Measurements from ENCODE around the gene RPS25.
A peak's percentile ranks its signal among the peaks of the same experiment; 100 is the strongest.
"Not testable (repeated sequence)": the region's sequence is repeated elsewhere in the genome, so short reads cannot be mapped to it uniquely, and the experiment has no call there.

The RPS25 gene

DNA sequence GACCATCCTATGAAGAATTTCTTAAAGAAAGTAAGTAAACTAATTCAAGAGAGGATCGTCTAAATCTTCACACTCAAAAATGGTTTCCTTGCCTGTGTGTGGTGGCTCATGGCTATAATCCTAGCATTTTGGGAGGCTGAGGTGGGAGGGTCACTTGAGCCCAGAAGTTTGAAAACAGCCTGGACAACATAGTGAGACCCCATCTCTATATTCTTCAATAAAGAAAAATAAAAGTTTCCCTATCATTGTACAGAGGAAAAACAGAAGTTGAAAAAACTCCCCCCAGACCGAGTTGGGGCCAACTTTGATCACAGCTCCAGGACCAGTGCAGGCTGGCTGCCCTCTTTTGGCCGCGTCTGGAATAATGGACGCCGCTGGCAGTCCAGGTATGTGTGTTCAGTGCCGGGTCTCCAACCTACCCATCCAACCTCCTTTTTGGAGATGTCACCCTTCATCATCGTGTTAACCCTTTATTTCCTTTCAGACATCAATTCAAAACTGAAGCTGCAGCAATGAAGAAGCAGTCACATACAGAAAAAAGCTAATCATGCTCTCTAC, 3.0 kb downstream of the RPS25 start:
- peak overlapping the region; percentile 100 for H3K27ac Mint-ChIP-seq
- peaks cover 41% of the 10 kb centered on the region for H3K4me1 Mint-ChIP-seq (ENCODE audit: low read depth)
- H3K9me3 Mint-ChIP-seq, result no peaks in the 10 kb centered on the region
- DNase-seq, result no peak
- H3K36me3 Mint-ChIP-seq (ENCODE audit: low read depth), result peaks cover 97% of the 10 kb centered on the region
- peak overlapping the region; percentile 95 for H3K4me3 Mint-ChIP-seq
- no peaks in the 10 kb centered on the region for H3K27me3 Mint-ChIP-seq

- Mint-ChIP-seq H3K27me3 (no peaks in the 10 kb centered on the region), H3K4me3 (peak overlapping the region; percentile 12), H3K9me3 (no peaks in the 10 kb centered on the region), H3K4me1 (ENCODE audit: low read depth) (peaks cover 35% of the 10 kb centered on the region), H3K27ac (peak overlapping the region; percentile 100), H3K36me3 (ENCODE audit: low read depth) (peaks cover 97% of the 10 kb centered on the region)
- no peak for DNase-seq
These were observed 3.8 kb downstream of the RPS25 start for GRCh38 chr11:119014209-119014924.

GRCh38 chr11:119012629-119013170, 5.4 kb downstream of the RPS25 start:
- peaks cover 97% of the 10 kb centered on the region for H3K36me3 Mint-ChIP-seq (ENCODE audit: low read depth)
- H3K27ac Mint-ChIP-seq, result peak overlapping the region; percentile 63
- no peak overlapping the region for H3K4me3 Mint-ChIP-seq
- no peaks in the 10 kb centered on the region for H3K27me3 Mint-ChIP-seq
- no peak for DNase-seq
- peaks cover 35% of the 10 kb centered on the region for H3K4me1 Mint-ChIP-seq (ENCODE audit: low read depth)
- H3K9me3 Mint-ChIP-seq, result no peaks in the 10 kb centered on the region

- DNase-seq, result no peak
- Mint-ChIP-seq H3K4me3 (no peak overlapping the region), H3K9me3 (no peaks in the 10 kb centered on the region), H3K27me3 (no peaks in the 10 kb centered on the region), H3K36me3 (ENCODE audit: low read depth) (peaks cover 97% of the 10 kb centered on the region), H3K27ac (peak overlapping the region; percentile 83), H3K4me1 (ENCODE audit: low read depth) (peaks cover 38% of the 10 kb centered on the region)
These were observed 6.6 kb downstream of the RPS25 start for GRCh38 chr11:119011476-119012053.

- Mint-ChIP-seq H3K27me3 (no peaks in the 10 kb centered on the region), H3K9me3 (no peaks in the 10 kb centered on the region), H3K4me3 (no peak overlapping the region), H3K36me3 (ENCODE audit: low read depth) (peaks cover 86% of the 10 kb centered on the region), H3K4me1 (ENCODE audit: low read depth) (peaks cover 19% of the 10 kb centered on the region), H3K27ac (peak overlapping the region; percentile 31)
- DNase-seq, result no peak
These were observed 11.5 kb downstream of the RPS25 start for GRCh38 chr11:119006656-119007055.

DNA sequence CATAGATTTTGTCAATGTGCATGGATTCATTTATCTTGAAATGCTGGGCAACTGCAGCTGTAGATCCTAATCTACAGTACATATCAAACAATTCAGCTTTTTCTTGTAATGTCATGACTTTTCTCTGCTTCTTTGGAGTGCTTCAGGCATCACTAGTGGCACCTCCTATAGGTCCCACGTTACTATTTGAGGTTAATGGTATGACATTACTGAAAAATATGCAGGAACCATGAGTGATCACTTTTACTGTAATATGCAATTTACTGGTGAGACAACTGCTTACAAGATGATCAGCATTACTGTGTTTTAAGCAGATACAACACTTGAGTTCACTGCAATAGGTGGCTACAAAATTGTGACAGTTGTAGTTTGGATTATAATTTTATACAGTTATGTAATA, 17.2 kb downstream of the RPS25 start:
- Mint-ChIP-seq H3K36me3 (ENCODE audit: low read depth) (peaks cover 91% of the 10 kb centered on the region), H3K27me3 (no peaks in the 10 kb centered on the region), H3K9me3 (no peaks in the 10 kb centered on the region), H3K4me3 (peak overlapping the region; percentile 27), H3K4me1 (ENCODE audit: low read depth) (peaks cover 46% of the 10 kb centered on the region), H3K27ac (peak overlapping the region; percentile 76)
- DNase-seq, result no peak

- no peak for DNase-seq
- H3K27ac Mint-ChIP-seq, result peak overlapping the region; percentile 96
- peaks cover 41% of the 10 kb centered on the region for H3K4me1 Mint-ChIP-seq (ENCODE audit: low read depth)
- H3K9me3 Mint-ChIP-seq, result no peaks in the 10 kb centered on the region
- H3K27me3 Mint-ChIP-seq, result no peaks in the 10 kb centered on the region
- peak overlapping the region; percentile 100 for H3K4me3 Mint-ChIP-seq
- H3K36me3 Mint-ChIP-seq (ENCODE audit: low read depth), result peaks cover 81% of the 10 kb centered on the region
These were observed 19.3 kb downstream of the RPS25 start for GRCh38 chr11:118998822-118999221.

DNA sequence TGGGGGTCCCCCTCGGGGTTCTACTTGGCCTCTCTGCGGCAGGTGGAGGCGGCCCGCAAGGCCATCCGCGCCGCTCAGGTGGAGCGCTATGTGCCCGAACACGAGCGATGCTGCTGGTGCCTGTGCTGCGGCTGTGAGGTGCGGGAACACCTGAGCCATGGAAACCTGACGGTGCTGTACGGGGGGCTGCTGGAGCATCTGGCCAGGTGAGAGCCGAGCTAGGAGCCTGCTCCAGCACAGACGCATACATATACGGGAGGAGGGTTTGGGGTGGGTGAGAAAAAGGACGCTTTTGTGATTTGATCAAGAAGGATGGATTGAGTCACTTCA, 19.8 kb downstream of the RPS25 start:
- H3K27ac Mint-ChIP-seq, result peak overlapping the region; percentile 96
- no peak for DNase-seq
- H3K36me3 Mint-ChIP-seq (ENCODE audit: low read depth), result peaks cover 79% of the 10 kb centered on the region
- H3K4me3 Mint-ChIP-seq, result peak overlapping the region; percentile 100
- H3K9me3 Mint-ChIP-seq, result no peaks in the 10 kb centered on the region
- H3K27me3 Mint-ChIP-seq, result no peaks in the 10 kb centered on the region
- peaks cover 40% of the 10 kb centered on the region for H3K4me1 Mint-ChIP-seq (ENCODE audit: low read depth)

DNA sequence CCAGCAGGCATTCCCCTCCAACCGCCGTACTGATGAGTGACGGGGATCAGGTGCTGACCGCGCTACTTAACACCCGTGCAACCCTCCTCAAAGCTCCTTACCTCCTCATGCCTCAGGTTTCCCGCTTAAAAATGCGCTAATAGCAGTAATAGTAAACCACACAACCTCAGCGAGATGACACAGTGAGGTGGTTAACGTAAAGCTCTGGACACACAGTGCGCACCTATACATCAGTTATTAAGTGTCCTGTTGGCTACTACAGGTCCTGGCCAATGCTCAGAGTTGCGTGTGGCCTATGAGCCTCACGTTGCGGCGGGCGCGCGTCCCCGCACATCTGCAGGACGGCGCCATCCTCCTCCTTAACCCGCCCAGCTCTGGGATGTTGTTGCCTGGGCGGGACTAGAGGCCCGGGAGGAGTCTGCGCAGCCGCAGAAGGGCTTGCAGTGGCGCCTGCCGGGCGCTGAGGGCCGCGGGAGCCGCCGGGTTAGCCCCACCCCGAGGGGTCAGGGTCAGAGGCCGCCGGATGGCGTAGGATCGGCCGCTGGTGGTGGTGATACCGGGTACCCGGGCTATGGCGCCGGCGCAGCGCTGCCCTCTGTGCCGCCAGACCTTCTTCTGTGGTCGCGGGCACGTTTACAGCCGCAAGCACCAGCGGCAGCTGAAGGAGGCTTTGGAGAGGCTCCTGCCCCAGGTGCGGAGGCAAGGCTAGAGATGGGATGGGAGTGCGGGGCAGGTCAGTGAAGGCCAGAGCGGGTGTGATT, 20.3 kb downstream of the RPS25 start, which contains the start of gene CENATAC:
Gene CENATAC (plus strand): TSS at position 512 of the 761 bp plus-strand sequence. CDS start 60 bp downstream, at position 572.
- peak within 1 kb of the TSS; percentile 100 for H3K4me3 Mint-ChIP-seq
- H3K9me3 Mint-ChIP-seq, result no peaks in the 10 kb centered on the region
- H3K27me3 Mint-ChIP-seq, result no peaks in the 10 kb centered on the region
- peak within 1 kb of the TSS; percentile 96 for H3K27ac Mint-ChIP-seq
- DNase-seq, result peak; percentile 97
- peaks cover 77% of the 10 kb centered on the region for H3K36me3 Mint-ChIP-seq (ENCODE audit: low read depth)
- H3K4me1 Mint-ChIP-seq (ENCODE audit: low read depth), result peaks cover 37% of the 10 kb centered on the region

- peaks cover 69% of the 10 kb centered on the region for H3K36me3 Mint-ChIP-seq (ENCODE audit: low read depth)
- peak; percentile 53 for DNase-seq
- peak overlapping the region; percentile 96 for H3K27ac Mint-ChIP-seq
- H3K4me1 Mint-ChIP-seq (ENCODE audit: low read depth), result peaks cover 37% of the 10 kb centered on the region
- H3K9me3 Mint-ChIP-seq, result no peaks in the 10 kb centered on the region
- peak overlapping the region; percentile 100 for H3K4me3 Mint-ChIP-seq
- no peaks in the 10 kb centered on the region for H3K27me3 Mint-ChIP-seq
These were observed 21.1 kb downstream of the RPS25 start for GRCh38 chr11:118996926-118997626.

DNA sequence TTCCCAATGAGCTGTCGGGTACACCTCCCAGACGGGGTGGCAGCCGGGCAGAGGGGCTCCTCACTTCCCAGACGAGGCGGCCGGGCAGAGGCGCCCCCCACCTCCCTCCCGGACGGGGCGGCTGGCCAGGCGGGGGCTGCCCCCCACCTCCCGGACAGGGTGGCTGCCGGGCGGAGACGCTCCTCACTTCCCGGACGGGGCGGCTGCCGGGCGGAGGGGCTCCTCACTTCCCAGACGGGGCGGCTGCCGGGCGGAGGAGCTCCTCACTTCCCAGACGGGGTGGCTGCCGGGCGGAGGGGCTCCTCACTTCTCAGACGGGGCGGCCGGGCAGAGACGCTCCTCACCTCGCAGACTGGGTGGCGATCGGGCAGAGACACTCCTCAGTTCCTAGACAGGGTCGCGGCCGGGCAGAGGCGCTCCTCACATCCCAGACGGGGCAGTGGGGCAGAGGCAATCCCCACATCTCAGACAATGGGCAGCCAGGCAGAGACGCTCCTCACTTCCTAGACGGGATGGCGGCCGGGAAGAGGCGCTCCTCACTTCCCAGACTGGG, 26.6 kb downstream of the RPS25 start:
- not testable (repeated sequence) for H3K9me3 Mint-ChIP-seq; H3K4me1 Mint-ChIP-seq (ENCODE audit: low read depth); H3K4me3 Mint-ChIP-seq; H3K27ac Mint-ChIP-seq; DNase-seq; H3K27me3 Mint-ChIP-seq
- H3K36me3 Mint-ChIP-seq (ENCODE audit: low read depth), result peaks cover 24% of the 10 kb centered on the region

- H3K9me3 Mint-ChIP-seq, result no peaks in the 10 kb centered on the region
- peaks cover 10% of the 10 kb centered on the region for H3K36me3 Mint-ChIP-seq (ENCODE audit: low read depth)
- no peaks in the 10 kb centered on the region for H3K4me1 Mint-ChIP-seq (ENCODE audit: low read depth)
- no peaks in the 10 kb centered on the region for H3K27me3 Mint-ChIP-seq
- DNase-seq, result no peak
- H3K4me3 Mint-ChIP-seq, result no peak overlapping the region
- no peak overlapping the region for H3K27ac Mint-ChIP-seq
These were observed 29.9 kb downstream of the RPS25 start for GRCh38 chr11:118988280-118988679.

DNA sequence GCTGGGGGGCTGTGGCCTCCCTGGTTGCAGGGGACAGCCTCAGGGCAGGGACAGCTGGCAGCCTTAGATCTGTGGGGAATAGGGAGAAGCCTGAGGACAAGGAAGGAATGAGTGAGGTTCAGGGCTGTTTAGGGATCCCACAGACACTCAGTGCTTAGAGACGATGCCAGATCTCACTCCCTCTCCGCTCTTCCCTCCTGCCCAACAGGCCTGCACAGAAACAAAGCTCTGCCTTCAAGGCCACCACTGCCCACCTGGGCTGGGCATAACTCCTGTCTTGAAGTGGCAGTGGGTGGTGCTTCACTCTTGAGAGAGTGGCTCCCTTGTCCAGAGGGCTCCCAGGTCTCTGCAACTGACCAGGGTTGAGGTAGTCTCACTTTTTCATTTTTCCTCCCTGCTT, 33.3 kb downstream of the RPS25 start:
- Mint-ChIP-seq H3K4me1 (ENCODE audit: low read depth) (no peaks in the 10 kb centered on the region), H3K27ac (no peak overlapping the region), H3K4me3 (no peak overlapping the region), H3K9me3 (no peaks in the 10 kb centered on the region), H3K27me3 (no peaks in the 10 kb centered on the region), H3K36me3 (ENCODE audit: low read depth) (no peaks in the 10 kb centered on the region)
- DNase-seq, result no peak

- not testable (repeated sequence) for H3K4me3 Mint-ChIP-seq; DNase-seq; H3K36me3 Mint-ChIP-seq (ENCODE audit: low read depth); H3K27ac Mint-ChIP-seq; H3K27me3 Mint-ChIP-seq; H3K9me3 Mint-ChIP-seq; H3K4me1 Mint-ChIP-seq (ENCODE audit: low read depth)
These were observed 33.8 kb downstream of the RPS25 start for GRCh38 chr11:118984337-118984736.
